Thyroid gland (tissue), 4 donors: ENCODE data around the gene IFNGR1. TPM values are rescaled to one million over a fixed set of nuclear protein-coding genes. Genes with fewer than 3 reads are reported as not detected.

Source experiments
- DNase-seq, 2 donors: peaks; one replicate each; pipeline ENCODE4 v3.0.0-alpha.2; 2019
- H3K27ac ChIP-seq, 3 donors: fragments of 200-600 bp; sonication (generic); 1 replicate in 2 of 3; 2 replicates in 1 of 3; pipeline ENCODE4 v1.5.1; 2016 to 2019; ENCODE audit warnings: mild to moderate bottlenecking in 1 of 3, moderate library complexity in 1 of 3
- H3K27me3 ChIP-seq: fragments of 200-600 bp; sonication (generic); one replicate; pipeline ENCODE4 v1.5.1; 2019
- H3K36me3 ChIP-seq, 2 donors: fragments of 200-600 bp; sonication (generic); one replicate each; pipeline ENCODE4 v1.5.1; 2016 to 2019
- H3K4me1 ChIP-seq, 2 donors: fragments of 200-600 bp; sonication (generic); one replicate each; pipeline ENCODE4 v1.5.1; 2017 to 2019
- H3K4me3 ChIP-seq, 3 donors: fragments of 200-600 bp; sonication (generic); replicated peaks in 1 of 3; 1 replicate in 2 of 3; 2 replicates in 1 of 3; pipeline ENCODE4 v1.5.1; 2016; ENCODE audit warnings: mild to moderate bottlenecking in 1 of 3
- H3K9me3 ChIP-seq: fragments of 200-600 bp; sonication (generic); one replicate; pipeline ENCODE4 v1.5.1; 2017
- POLR2A ChIP-seq, 2 donors: fragments of 450-650 bp; IDR thresholded peaks; one replicate each; pipeline ENCODE4 v1.6.1; 2017; ENCODE audit warnings: antibody characterized with exemption in 2 of 2, mild to moderate bottlenecking in 2 of 2, moderate library complexity in 1 of 2
- WGBS, 2 donors: methylation state at CpG; one replicate each; pipeline ENCODE4 v1.1.5; 2017; 5-methylcytosine and 5-hydroxymethylcytosine counted together
- intact Hi-C: fragments of 100-400 bp; cut with DNase I; formaldehyde crosslinking; loops from one replicate; pipeline ENCODE4 v1.15.1; 2023
- total RNA-seq, 4 donors: library from RNA; depleted of rRNA; stranded (reverse); fragments of >200 nt; gene quantifications; one replicate each; pipeline ENCODE4 v1.2.3, GENCODE V29; 2016
- TF ChIP-seq, protein P1 (sequence below), 6 experiments: fragments of 200-600 bp in 3 of 6; fragments of 450-650 bp in 3 of 6; sonication (generic) in 3 of 6; IDR thresholded peaks; one replicate each; pipeline ENCODE4 v1.5.1; 2016 to 2019; ENCODE audit warnings: antibody characterized with exemption in 6 of 6, mild to moderate bottlenecking in 2 of 6, inconsistent platforms in 1 of 6, moderate library complexity in 1 of 6

IFNGR1 gene
- 100 to 1,000 TPM in 2 of 4 donors, 10 to 100 TPM in 2; 73.9 to 138 (median 113) TPM for total RNA-seq

GRCh38 chr6:137218917-137219663 lies at the start of gene IFNGR1:
TSS of gene IFNGR1 (minus strand) at chr6:137219385. CDS start at chr6:137219327, 58 bp downstream.
- intact Hi-C loops = no loop called here
- Histone ChIP-seq H3K27me3 (no peaks in the 10 kb centered on the region), H3K27ac (peak within 1 kb of the TSS; percentile 91 to 99 (median 93)), H3K36me3 (no peaks in the 10 kb centered on the region), H3K4me1 (peaks cover 38 to 70% of the 10 kb centered on the region in 2 donors), H3K9me3 (no peaks in the 10 kb centered on the region), H3K4me3 (peak within 1 kb of the TSS; percentile 50 to 88 (median 69))
- peak; percentile 97 for DNase-seq
- TF ChIP-seq, protein P1, sequence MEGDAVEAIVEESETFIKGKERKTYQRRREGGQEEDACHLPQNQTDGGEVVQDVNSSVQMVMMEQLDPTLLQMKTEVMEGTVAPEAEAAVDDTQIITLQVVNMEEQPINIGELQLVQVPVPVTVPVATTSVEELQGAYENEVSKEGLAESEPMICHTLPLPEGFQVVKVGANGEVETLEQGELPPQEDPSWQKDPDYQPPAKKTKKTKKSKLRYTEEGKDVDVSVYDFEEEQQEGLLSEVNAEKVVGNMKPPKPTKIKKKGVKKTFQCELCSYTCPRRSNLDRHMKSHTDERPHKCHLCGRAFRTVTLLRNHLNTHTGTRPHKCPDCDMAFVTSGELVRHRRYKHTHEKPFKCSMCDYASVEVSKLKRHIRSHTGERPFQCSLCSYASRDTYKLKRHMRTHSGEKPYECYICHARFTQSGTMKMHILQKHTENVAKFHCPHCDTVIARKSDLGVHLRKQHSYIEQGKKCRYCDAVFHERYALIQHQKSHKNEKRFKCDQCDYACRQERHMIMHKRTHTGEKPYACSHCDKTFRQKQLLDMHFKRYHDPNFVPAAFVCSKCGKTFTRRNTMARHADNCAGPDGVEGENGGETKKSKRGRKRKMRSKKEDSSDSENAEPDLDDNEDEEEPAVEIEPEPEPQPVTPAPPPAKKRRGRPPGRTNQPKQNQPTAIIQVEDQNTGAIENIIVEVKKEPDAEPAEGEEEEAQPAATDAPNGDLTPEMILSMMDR (IDR thresholded peaks at IDR 0.05) = peak in 1 of 6 experiments; percentile 9
- TF ChIP-seq POLR2A (IDR thresholded peaks at IDR 0.05) = peak; percentile 96 to 99
- WGBS, 2 donors = 0% methylated on average over 12 to 36 of the region's 64 CpGs

- no peak for TF ChIP-seq POLR2A (IDR thresholded peaks at IDR 0.05)
- TF ChIP-seq, protein P1 (IDR thresholded peaks at IDR 0.05) = no peak
- H3K9me3 ChIP-seq = no peaks in the 10 kb centered on the region
- no peaks in the 10 kb centered on the region for H3K36me3 ChIP-seq
- no peak for DNase-seq
- H3K4me1 ChIP-seq = no peaks in the 10 kb centered on the region
- H3K27me3 ChIP-seq = no peaks in the 10 kb centered on the region
- intact Hi-C loops = no loop called here
- no peak overlapping the region for H3K4me3 ChIP-seq
- WGBS, 2 donors = 70 to 76% methylated on average over 3 of the region's 3 CpGs
- no peak overlapping the region for H3K27ac ChIP-seq
Measured at GRCh38 chr6:137268911-137269310, 49.7 kb upstream of the IFNGR1 start.

DNA sequence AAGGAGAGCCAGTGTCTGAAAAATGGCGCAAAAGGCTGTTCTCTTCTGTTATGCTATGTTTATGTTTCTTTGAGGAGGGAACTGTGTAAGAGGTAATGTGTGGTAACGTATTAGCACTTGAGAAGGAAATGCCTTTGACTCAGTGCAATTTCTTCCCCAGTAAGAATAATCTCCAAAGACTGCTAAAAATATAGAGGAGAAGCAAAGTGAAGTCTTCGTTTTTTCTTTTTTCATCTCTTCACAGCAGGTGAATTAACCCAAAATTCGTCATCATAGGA lies 47.1 kb upstream of the IFNGR1 start:
- no peaks in the 10 kb centered on the region for H3K36me3 ChIP-seq
- no peak overlapping the region for H3K27ac ChIP-seq
- intact Hi-C loops = no loop called here
- H3K4me3 ChIP-seq = no peak overlapping the region
- H3K4me1 ChIP-seq = peaks cover 1 to 17% of the 10 kb centered on the region in 2 donors
- DNase-seq = no peak
- 77 to 80% methylated on average over 4 of the region's 4 CpGs for WGBS, 2 donors
- no peak for TF ChIP-seq POLR2A (IDR thresholded peaks at IDR 0.05)
- TF ChIP-seq, protein P1 (IDR thresholded peaks at IDR 0.05) = no peak
- no peaks in the 10 kb centered on the region for H3K9me3 ChIP-seq
- H3K27me3 ChIP-seq = no peaks in the 10 kb centered on the region

DNA sequence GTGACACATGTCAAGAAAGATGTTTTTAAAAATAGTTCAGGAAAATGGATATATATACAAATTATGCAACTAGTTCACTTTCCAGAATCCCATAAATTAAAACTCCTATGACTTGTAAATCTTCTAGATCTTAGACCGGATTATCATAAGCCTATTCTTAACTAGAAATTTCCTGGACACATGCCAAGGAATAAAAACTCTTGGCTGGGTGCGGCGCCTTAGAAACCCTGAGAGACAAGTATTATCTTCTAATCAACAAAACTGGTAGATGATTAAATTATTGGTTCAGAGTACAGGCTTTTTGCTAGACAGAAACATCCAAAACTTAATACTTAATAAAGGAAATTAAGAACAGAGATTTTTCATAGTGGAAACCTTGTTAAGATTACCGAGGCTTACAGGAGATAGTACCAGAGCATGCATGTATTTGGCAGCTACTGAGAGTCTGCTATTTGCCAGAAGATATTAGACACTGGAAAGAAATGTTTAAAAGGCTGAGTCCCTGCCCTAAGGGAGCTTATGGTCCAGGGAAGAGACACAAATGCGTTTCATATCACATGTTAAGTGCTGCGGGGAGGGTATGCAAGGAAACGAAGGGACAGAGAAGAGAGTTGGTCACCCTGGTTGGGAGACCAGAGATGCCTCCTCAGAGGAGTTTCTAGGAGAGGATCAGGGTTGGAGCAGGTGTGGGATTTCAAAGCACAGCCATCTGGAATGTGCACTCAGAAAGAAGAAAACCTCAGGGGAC lies 46.5 kb upstream of the IFNGR1 start:
- intact Hi-C loops = no loop called here

More for the DNA sequence above, 46.5 kb upstream of the IFNGR1 start:
- H3K4me3 ChIP-seq = no peak overlapping the region
- H3K27ac ChIP-seq = no peak overlapping the region
- no peak for DNase-seq
- no peaks in the 10 kb centered on the region for H3K9me3 ChIP-seq
- H3K4me1 ChIP-seq = peaks cover 6 to 22% of the 10 kb centered on the region in 2 donors
- H3K36me3 ChIP-seq = no peaks in the 10 kb centered on the region
- TF ChIP-seq, protein P1 (IDR thresholded peaks at IDR 0.05) = no peak
- TF ChIP-seq POLR2A (IDR thresholded peaks at IDR 0.05) = no peak
- H3K27me3 ChIP-seq = no peaks in the 10 kb centered on the region
- WGBS, 2 donors = 70 to 76% methylated on average over 7 of the region's 7 CpGs
